Cardiac fibroblast (primary cell): ENCODE results near the gene ST7.
A peak's percentile ranks its signal among the peaks of the same experiment; 100 is the strongest.

ENCODE experiments used
- DNase-seq, 2 donors: peaks; one replicate each; pipeline versions ENCODE4 v3.0.0 to v3.0.0-alpha.2; 2010; ENCODE audit warnings: low read depth in 2 of 2
- H3K4me3 ChIP-seq, 2 donors: replicated peaks in 1 of 2; 1 replicate in 1 of 2; 2 replicates in 1 of 2; pipeline ENCODE4 v1.5.1; 2011; ENCODE audit warnings: low read depth in 2 of 2, low read length in 2 of 2, mild to moderate bottlenecking in 2 of 2, moderate library complexity in 1 of 2
- TF ChIP-seq, protein P1 (sequence below): IDR thresholded peaks from one replicate; pipeline ENCODE4 v1.5.1; 2011; ENCODE audit warnings: low read depth, mild to moderate bottlenecking, low read length, inconsistent platforms

The ST7 gene

DNA sequence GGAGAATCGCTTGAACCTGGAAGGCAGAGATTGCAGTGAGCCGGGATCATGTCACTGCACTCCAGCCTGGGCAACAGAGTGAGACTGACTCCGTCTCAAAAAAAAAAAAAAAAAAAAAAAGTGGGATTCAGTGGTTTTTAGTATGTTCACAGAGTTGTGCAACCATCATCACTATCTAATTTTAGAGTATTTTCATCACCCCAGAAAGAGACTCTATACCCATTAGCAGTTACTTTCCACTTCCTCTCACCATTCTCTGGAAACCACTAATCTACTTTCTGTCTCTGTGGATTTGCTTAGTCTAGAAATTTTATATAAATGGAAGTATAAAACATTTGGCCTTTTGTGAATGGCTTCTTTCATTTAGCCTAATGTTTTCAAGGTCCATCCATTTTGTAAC lies 113.4 kb downstream of the ST7 start:
- no peak overlapping the region for H3K4me3 ChIP-seq
- DNase-seq, result peak in 1 of 2 donors; percentile 29
- TF ChIP-seq, protein P1, sequence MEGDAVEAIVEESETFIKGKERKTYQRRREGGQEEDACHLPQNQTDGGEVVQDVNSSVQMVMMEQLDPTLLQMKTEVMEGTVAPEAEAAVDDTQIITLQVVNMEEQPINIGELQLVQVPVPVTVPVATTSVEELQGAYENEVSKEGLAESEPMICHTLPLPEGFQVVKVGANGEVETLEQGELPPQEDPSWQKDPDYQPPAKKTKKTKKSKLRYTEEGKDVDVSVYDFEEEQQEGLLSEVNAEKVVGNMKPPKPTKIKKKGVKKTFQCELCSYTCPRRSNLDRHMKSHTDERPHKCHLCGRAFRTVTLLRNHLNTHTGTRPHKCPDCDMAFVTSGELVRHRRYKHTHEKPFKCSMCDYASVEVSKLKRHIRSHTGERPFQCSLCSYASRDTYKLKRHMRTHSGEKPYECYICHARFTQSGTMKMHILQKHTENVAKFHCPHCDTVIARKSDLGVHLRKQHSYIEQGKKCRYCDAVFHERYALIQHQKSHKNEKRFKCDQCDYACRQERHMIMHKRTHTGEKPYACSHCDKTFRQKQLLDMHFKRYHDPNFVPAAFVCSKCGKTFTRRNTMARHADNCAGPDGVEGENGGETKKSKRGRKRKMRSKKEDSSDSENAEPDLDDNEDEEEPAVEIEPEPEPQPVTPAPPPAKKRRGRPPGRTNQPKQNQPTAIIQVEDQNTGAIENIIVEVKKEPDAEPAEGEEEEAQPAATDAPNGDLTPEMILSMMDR, result no peak

DNA sequence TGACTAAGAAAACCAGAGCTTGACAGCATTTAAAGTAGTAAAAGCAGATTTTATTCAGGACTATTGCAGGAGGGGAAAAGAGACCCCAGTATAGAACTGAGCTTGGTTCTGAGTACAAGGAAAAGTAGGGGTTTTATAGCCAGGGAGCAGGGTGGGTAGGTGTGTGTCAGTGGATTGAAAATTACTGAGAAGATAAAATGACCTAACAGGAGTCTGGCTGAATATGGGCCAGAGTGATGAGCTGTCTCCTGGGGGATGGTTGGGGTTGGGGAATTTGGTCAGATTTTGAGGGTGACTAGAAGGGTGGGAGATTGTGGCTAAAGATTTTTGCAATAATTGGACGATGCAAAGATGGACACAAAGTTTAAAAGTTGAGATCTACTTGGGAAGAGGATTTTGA lies 114.0 kb downstream of the ST7 start:
- no peak for DNase-seq
- TF ChIP-seq, protein P1, result no peak
- H3K4me3 ChIP-seq, result no peak overlapping the region

DNA sequence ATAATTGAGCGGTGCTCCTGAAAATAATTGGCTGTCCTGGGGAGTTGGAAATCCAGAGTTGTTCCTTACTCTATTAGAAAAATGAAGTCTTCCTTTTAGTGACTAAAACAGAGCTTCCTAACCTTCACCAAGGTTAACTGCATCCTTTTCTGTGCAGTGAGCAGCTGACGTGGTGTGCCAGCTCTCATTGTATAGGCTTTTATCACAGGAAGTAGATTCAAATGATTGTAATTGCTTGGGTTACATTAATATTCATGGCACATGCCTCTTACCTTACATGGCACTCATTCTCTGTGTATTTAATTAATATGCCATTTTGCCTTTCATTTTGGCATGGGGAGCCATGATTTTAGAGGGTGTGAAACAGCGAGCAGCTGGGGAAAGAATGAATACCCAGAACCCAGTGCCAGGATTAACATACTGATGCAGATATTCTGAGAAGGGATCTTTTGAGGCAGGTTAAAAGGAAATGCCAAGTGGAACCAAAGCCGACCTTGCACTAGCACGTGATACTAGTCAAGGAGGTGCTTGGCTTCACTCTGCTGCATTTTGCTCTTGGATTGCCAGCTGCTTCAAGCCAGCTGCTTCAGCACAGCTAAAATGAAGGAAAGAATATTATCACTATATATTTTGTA lies 115.3 kb downstream of the ST7 start:
- DNase-seq, result no peak
- H3K4me3 ChIP-seq, result no peak overlapping the region
- TF ChIP-seq, protein P1, result no peak

DNA sequence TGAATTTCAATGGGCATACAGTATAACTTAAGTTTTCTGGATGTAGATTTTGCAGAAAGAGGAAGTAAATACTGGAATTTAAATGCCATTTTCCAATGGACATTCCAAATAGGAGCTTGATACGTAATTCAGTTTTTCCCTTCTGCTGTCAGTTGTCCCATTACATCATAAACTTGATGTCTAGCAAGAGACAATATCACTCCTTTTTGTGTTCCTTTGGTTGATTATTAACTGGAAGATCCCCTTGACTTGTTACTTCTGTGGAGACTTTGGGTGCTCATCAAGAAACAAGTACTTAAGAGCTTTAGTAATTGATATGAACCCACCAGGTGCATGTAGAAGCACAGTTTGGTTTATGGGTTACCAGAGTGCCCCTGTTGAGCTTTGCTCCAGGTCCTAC lies 116.1 kb downstream of the ST7 start:
- TF ChIP-seq, protein P1, result no peak
- no peak for DNase-seq
- H3K4me3 ChIP-seq, result no peak overlapping the region

DNA sequence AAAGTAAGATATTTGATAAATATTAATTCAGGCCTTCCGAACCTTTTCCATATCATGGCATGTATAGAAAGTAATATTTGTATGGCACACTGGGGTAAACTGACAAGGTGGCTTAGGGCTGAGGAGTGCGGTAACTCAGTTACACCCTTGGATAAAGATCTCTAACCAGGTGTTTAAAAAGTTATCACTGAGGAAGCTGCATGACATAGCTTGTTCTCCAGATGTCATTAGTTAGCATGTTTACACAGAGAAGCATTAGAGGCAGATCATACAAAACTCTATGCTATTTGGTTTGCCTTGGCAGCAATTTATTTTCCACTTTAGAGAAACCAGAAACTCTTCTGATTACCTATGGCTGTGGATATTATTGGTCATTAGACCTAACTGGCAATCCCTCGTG lies 118.2 kb downstream of the ST7 start:
- TF ChIP-seq, protein P1, result no peak
- H3K4me3 ChIP-seq, result no peak overlapping the region
- DNase-seq, result no peak

DNA sequence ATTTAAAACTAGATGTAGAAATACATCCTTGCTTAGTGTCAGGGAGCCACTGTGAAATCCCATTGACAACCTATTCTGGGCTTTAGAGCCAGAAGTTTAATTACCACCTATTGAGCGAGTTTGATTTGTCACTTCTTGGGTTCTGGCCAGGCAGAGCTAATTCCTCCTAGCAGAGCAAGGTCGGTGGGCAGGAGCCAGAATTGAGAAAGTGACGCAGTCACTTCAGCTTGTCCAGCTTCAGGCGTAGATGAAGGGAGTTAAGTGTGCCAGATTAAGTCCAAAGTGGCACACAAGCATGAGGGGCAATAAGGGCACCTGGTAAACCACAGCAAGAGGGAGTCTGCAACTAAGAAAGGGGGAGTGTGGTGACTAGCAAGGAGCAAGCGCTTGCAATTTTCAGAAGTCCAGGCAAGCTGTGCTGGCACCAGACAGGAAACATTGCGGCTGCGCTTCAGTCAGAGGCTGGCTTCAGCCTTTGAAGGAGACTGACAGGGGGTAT lies 119.4 kb downstream of the ST7 start:
- DNase-seq, result peak; percentile 33 to 55
- TF ChIP-seq, protein P1, result no peak
- H3K4me3 ChIP-seq, result no peak overlapping the region

DNA sequence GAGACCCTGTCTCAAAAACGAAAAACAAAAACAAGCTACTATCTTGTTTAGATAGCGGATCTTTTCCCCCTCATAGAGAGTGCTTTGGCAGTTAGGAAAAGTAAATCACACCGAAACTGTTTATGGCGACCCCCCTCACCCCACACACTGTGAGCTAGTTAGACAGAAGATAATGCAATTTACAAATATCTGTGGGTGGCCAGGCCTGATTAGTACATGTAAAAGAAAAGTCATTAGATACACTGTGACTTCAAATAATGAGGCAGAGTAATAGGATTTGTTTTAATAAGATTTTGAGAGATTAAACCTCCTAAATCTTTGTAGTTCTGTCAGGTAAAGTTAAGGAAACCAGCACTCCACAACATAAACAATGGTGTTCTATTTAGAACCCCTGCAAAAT lies 121.1 kb downstream of the ST7 start:
- H3K4me3 ChIP-seq, result no peak overlapping the region
- DNase-seq, result no peak
- TF ChIP-seq, protein P1, result no peak
